IMR-90 (cell line): Measurements from ENCODE around the gene HTR3C. TPM values are rescaled to one million over a fixed set of nuclear protein-coding genes. Genes with fewer than 3 reads are reported as not detected.

Experiments used
- ATAC-seq: fragments of 200-7000 bp; cut with Tn5 transposase; 2 replicates; pipeline ENCODE4 v1.9.1; 2020; ENCODE audit warnings: low read depth, mild to moderate bottlenecking, moderate library complexity
- BruUV-seq: library from RNA; stranded (reverse); fragments of 400-500 nt; replicated peaks from 2 replicates; lab custom pipeline; 2021; lab: Mats Ljungman, UMichigan
- CTCF ChIA-PET: fragments of 300-600 bp; formaldehyde crosslinking; extraction: SDS; loops from one replicate; lab custom pipeline; 2021; ENCODE audit warnings: antibody characterized with exemption; lab: Yijun Ruan, JAX
- POLR2A ChIA-PET: fragments of 300-600 bp; sonication (Branson Sonifier 250); formaldehyde crosslinking; loops from one replicate; lab custom pipeline; 2022; ENCODE audit warnings: antibody characterized with exemption; ENCODE audit not compliant: unreplicated experiment; lab: Charles Lee
- DNase-seq: peaks from one replicate; pipeline ENCODE4 v3.0.0; 2013
- H2AFZ ChIP-seq: replicated peaks from 2 replicates; pipeline ENCODE3; 2013; ENCODE audit warnings: low read length, mild to moderate bottlenecking; ENCODE audit not compliant: poor library complexity
- H2AK5ac ChIP-seq: 2 replicates; pipeline ENCODE4 v1.6.1; 2013; ENCODE audit warnings: low read depth, low read length, inconsistent platforms
- H2AK9ac ChIP-seq: replicated peaks from 2 replicates; pipeline ENCODE3; 2013; ENCODE audit warnings: mild to moderate bottlenecking, low read depth, low read length, moderate library complexity; ENCODE audit not compliant: poor library complexity
- H2BK120ac ChIP-seq: 2 replicates; pipeline ENCODE4 v1.6.1; 2013; ENCODE audit warnings: low read depth, low read length, inconsistent platforms
- H2BK15ac ChIP-seq: 3 replicates; pipeline ENCODE4 v1.6.1; 2013; ENCODE audit warnings: low read depth, low read length, inconsistent platforms
- H2BK20ac ChIP-seq: 2 replicates; pipeline ENCODE4 v1.6.1; 2013; ENCODE audit warnings: low read depth, mild to moderate bottlenecking, inconsistent platforms, low read length, moderate library complexity
- H2BK5ac ChIP-seq: 2 replicates; pipeline ENCODE4 v1.6.1; 2013; ENCODE audit warnings: mild to moderate bottlenecking, low read depth, low read length, inconsistent platforms; ENCODE audit not compliant: poor library complexity, severe bottlenecking
- H3K14ac ChIP-seq: replicated peaks from 2 replicates; pipeline ENCODE4 v1.6.1; 2013; ENCODE audit warnings: low read depth, low read length, inconsistent platforms
- H3K18ac ChIP-seq: 2 replicates; pipeline ENCODE4 v1.6.1; 2013; ENCODE audit warnings: low read depth, low read length, control low read depth
- H3K23ac ChIP-seq: 2 replicates; pipeline ENCODE4 v1.6.1; 2013; ENCODE audit warnings: low read depth, low read length, inconsistent platforms
- H3K27ac ChIP-seq: 2 replicates; pipeline ENCODE4 v1.5.1; 2013; ENCODE audit warnings: mild to moderate bottlenecking, control low read depth, low read length; ENCODE audit not compliant: insufficient read depth
- H3K27me3 ChIP-seq: 2 replicates; pipeline ENCODE4 v1.6.1; 2013; ENCODE audit warnings: low read length; ENCODE audit not compliant: control insufficient read depth, insufficient read depth
- H3K36me3 ChIP-seq: 2 replicates; pipeline ENCODE4 v1.6.1; 2013; ENCODE audit warnings: low read length, mixed read lengths; ENCODE audit not compliant: control insufficient read depth, insufficient read depth
- H3K4ac ChIP-seq: 2 replicates; pipeline ENCODE4 v1.6.1; 2013; ENCODE audit warnings: low read depth, low read length, inconsistent platforms
- H3K4me1 ChIP-seq: 2 replicates; pipeline ENCODE4 v1.6.1; 2013; ENCODE audit warnings: low read length, mixed read lengths; ENCODE audit not compliant: control insufficient read depth, insufficient read depth
- H3K4me2 ChIP-seq: 2 replicates; pipeline ENCODE4 v1.6.1; 2013; ENCODE audit warnings: low read depth, mild to moderate bottlenecking, control low read depth, low read length, moderate library complexity
- H3K4me3 ChIP-seq: 2 replicates; pipeline ENCODE4 v1.5.1; 2013; ENCODE audit warnings: low read depth, mild to moderate bottlenecking, control low read depth, low read length, moderate library complexity; ENCODE audit not compliant: insufficient read depth
- H3K56ac ChIP-seq: 2 replicates; pipeline ENCODE4 v1.6.1; 2013; ENCODE audit warnings: low read length, inconsistent platforms; ENCODE audit not compliant: insufficient read depth; ENCODE audit errors: extremely low read depth
- H3K79me1 ChIP-seq, 2 experiments: 2 replicates each; pipeline ENCODE4 v1.6.1; 2013; ENCODE audit warnings: low read length in 2 of 2, inconsistent platforms in 1 of 2, low read depth in 1 of 2
- H3K9ac ChIP-seq: 2 replicates; pipeline ENCODE4 v1.6.1; 2013; ENCODE audit warnings: low read depth, low read length, control low read depth
- H3K9me1 ChIP-seq: 2 replicates; pipeline ENCODE4 v1.6.1; 2013; ENCODE audit warnings: low read length, inconsistent platforms; ENCODE audit not compliant: insufficient read depth
- H3K9me3 ChIP-seq: 2 replicates; pipeline ENCODE4 v1.6.1; 2013; ENCODE audit warnings: low read length; ENCODE audit not compliant: control insufficient read depth, insufficient read depth
- H4K20me1 ChIP-seq: 2 replicates; pipeline ENCODE4 v1.6.1; 2013; ENCODE audit warnings: low read length, inconsistent platforms; ENCODE audit not compliant: insufficient read depth
- H4K5ac ChIP-seq: 2 replicates; pipeline ENCODE4 v1.6.1; 2013; ENCODE audit warnings: mild to moderate bottlenecking, low read depth, low read length, control low read depth
- H4K8ac ChIP-seq, 2 experiments: 2 replicates each; pipeline ENCODE4 v1.6.1; 2013; ENCODE audit warnings: low read depth in 2 of 2, low read length in 2 of 2, control low read depth in 1 of 2, inconsistent platforms in 1 of 2
- H4K91ac ChIP-seq: 2 replicates; pipeline ENCODE4 v1.6.1; 2013; ENCODE audit warnings: low read depth, low read length, inconsistent platforms; ENCODE audit not compliant: insufficient read depth
- CHD1 ChIP-seq: IDR thresholded peaks from 2 replicates; pipeline ENCODE4 v1.6.1; 2012; ENCODE audit warnings: low read depth, low read length, improper control_type of control experiment
- CTCF ChIP-seq: conservative IDR thresholded peaks from 2 replicates; pipeline ENCODE4 v1.5.1; 2012; ENCODE audit warnings: mild to moderate bottlenecking, low read depth, low read length, improper control_type of control experiment
- MAFK ChIP-seq: IDR thresholded peaks from 2 replicates; pipeline ENCODE4 v1.6.1; 2012; ENCODE audit warnings: low read depth, low read length, improper control_type of control experiment
- MAZ ChIP-seq: IDR thresholded peaks from 2 replicates; pipeline ENCODE4 v1.6.1; 2012; ENCODE audit warnings: low read depth, mild to moderate bottlenecking, low read length, improper control_type of control experiment, moderate library complexity, borderline replicate concordance
- MXI1 ChIP-seq: IDR thresholded peaks from 2 replicates; pipeline ENCODE4 v1.6.1; 2012; ENCODE audit warnings: low read depth, mild to moderate bottlenecking, low read length, moderate library complexity, borderline replicate concordance
- POLR2A ChIP-seq: IDR thresholded peaks from 2 replicates; pipeline ENCODE4 v1.6.1; 2012; ENCODE audit warnings: mild to moderate bottlenecking, low read depth, low read length
- RAD21 ChIP-seq: IDR thresholded peaks from 2 replicates; pipeline ENCODE4 v1.6.1; 2012; ENCODE audit warnings: low read length, improper control_type of control experiment
- RCOR1 ChIP-seq: IDR thresholded peaks from 2 replicates; pipeline ENCODE4 v1.6.1; 2012; ENCODE audit warnings: mild to moderate bottlenecking, low read length, improper control_type of control experiment; ENCODE audit not compliant: insufficient replicate concordance
- USF2 ChIP-seq: fragments of 150-350 bp; IDR thresholded peaks from 2 replicates; pipeline ENCODE4 v1.6.1; 2017; ENCODE audit warnings: mild to moderate bottlenecking, antibody characterized with exemption, low read length, low read depth
- WGBS, 2 experiments: methylation state at CpG; one replicate each; pipeline versions ENCODE4 v1.1.5 to v1.1.7; 2013; ENCODE audit warnings: missing lambda C conversion rate in 2 of 2; ENCODE audit not compliant: insufficient read length in 1 of 2; ENCODE audit errors: extremely low coverage in 2 of 2; 5-methylcytosine and 5-hydroxymethylcytosine counted together
- dilution Hi-C: fragments of 300-500 bp; cut with HindIII; formaldehyde crosslinking; loops from one replicate; pipeline ENCODE4 v1.14.3; 2018; ENCODE audit warnings: low sequenced_read_pairs; ENCODE audit not compliant: unreplicated experiment
- in situ Hi-C: fragments of 300-500 bp; cut with MboI; formaldehyde crosslinking; loops from 3 replicates; pipeline ENCODE4 v1.14.3; 2019; ENCODE audit warnings: low sequenced_read_pairs, inconsistent platforms, mixed read lengths
- intact Hi-C: fragments of 100-400 bp; cut with micrococcal nuclease; formaldehyde crosslinking; loops from 2 replicates; pipeline ENCODE4 v1.10.0; 2022
- polyA plus RNA-seq, 3 experiments: library from polyadenylated mRNA; depleted of rRNA; stranded (reverse); fragments of >200 nt; gene quantifications; 2 replicates each; pipeline ENCODE4 v1.2.3, GENCODE V29; 2012; ENCODE audit warnings: low replicate concordance in 1 of 3
- total RNA-seq: library from RNA; depleted of rRNA; stranded (reverse); fragments of >200 nt; gene quantifications from 2 replicates; pipeline ENCODE4 v1.2.3, GENCODE V29; 2012

The HTR3C gene
- total and polyA plus RNA-seq, 2 of the 4 experiments (the other 2 are of a cell fraction): not detected

- WGBS, 2 experiments: no CpG with 5 or more reads among the region's 4 CpGs
Observed at GRCh38 chr3:184011230-184011876, 41.5 kb upstream of the HTR3C start.

More at GRCh38 chr3:184011230-184011876, 41.5 kb upstream of the HTR3C start:
- Histone ChIP-seq H4K5ac (no peak overlapping the region), H3K18ac (no peak overlapping the region), H3K23ac (no peak overlapping the region), H3K4me3 (no peak overlapping the region), H3K9ac (no peak overlapping the region), H3K79me1 (peaks cover 11 to 20% of the 10 kb centered on the region in 2 experiments), H3K4ac (no peak overlapping the region), H3K36me3 (peaks cover 3% of the 10 kb centered on the region), H2AK9ac (no peak overlapping the region), H4K8ac (no peak overlapping the region), H4K91ac (no peak overlapping the region), H2BK15ac (no peak overlapping the region), H3K4me2 (no peak overlapping the region), H3K56ac (no peak overlapping the region), H2AK5ac (no peak overlapping the region), H4K20me1 (no peaks in the 10 kb centered on the region), H3K4me1 (peaks cover 2% of the 10 kb centered on the region), H3K27ac (no peak overlapping the region), H3K9me1 (no peaks in the 10 kb centered on the region), H2BK20ac (no peak overlapping the region), H2BK5ac (no peak overlapping the region), H2AFZ (no peak overlapping the region), H3K9me3 (no peaks in the 10 kb centered on the region), H3K14ac (no peak overlapping the region), H3K27me3 (no peaks in the 10 kb centered on the region), H2BK120ac (no peak overlapping the region)
- TF ChIP-seq RAD21 (no peak), MXI1 (no peak), MAZ (no peak), CHD1 (no peak), CTCF (no peak), POLR2A (no peak), USF2 (no peak), RCOR1 (no peak), MAFK (no peak)
- ATAC-seq (no peak), DNase-seq (peak; percentile 22)
- ChIA-PET CTCF (interaction anchor here (0.9 to 1.5 kb wide), 2 partner anchors 107 to 116 kb away, joined by 3 to 4 read pairs; no protein-coding TSS in a partner anchor), POLR2A (no interaction called here)
- in situ Hi-C loops (loop anchor here (10.0 kb wide), 1 partner anchor 117 kb away; no protein-coding TSS in a partner anchor), dilution Hi-C loops (no loop called here), intact Hi-C loops (loop anchor here (10.0 kb wide), 1 partner anchor 243 kb away; no protein-coding TSS in a partner anchor)
- BruUV-seq: no TSS peak
